GM18873 (cell line): ENCODE measurements around the gene CEP72.

Experiments
- ATAC-seq: cut with Tn5 transposase; IDR thresholded peaks from one replicate; pipeline ENCODE4 v1.9.1; 2021; ENCODE audit warnings: mild to moderate bottlenecking, moderate library complexity, moderate number of reproducible peaks; ENCODE audit not compliant: unreplicated experiment, low FRiP score

Gene CEP72

GRCh38 chr5:652023-652515 lies 39.9 kb downstream of the CEP72 start:
- no peak for ATAC-seq

DNA sequence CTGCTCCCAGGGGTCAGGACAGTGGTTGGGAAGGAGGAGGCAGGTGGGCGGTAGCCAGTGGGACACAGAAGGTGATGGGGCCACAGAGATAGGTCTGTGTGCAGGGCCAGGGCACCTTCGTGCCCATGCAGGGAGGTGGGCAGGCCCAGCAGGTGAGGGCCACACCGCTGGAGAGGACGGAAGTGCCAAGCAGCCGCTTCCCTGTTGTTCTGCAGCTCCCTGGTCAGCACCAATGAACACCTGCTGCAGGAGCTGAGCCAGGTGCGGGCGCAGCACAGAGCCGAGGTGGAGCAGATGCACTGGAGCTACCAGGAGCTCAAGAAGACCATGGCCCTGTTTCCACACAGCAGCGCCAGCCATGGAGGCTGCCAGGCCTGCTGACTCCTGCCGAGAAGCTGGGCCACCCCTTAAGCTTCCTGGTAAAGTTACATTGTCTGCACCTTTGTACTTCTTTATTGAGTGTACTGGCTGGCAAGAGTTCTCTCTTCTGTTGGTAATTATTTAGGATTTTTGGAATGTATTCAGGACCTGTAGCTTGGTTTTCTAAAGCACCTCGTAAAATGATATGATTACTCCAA lies 40.7 kb downstream of the CEP72 start:
- no peak for ATAC-seq

DNA sequence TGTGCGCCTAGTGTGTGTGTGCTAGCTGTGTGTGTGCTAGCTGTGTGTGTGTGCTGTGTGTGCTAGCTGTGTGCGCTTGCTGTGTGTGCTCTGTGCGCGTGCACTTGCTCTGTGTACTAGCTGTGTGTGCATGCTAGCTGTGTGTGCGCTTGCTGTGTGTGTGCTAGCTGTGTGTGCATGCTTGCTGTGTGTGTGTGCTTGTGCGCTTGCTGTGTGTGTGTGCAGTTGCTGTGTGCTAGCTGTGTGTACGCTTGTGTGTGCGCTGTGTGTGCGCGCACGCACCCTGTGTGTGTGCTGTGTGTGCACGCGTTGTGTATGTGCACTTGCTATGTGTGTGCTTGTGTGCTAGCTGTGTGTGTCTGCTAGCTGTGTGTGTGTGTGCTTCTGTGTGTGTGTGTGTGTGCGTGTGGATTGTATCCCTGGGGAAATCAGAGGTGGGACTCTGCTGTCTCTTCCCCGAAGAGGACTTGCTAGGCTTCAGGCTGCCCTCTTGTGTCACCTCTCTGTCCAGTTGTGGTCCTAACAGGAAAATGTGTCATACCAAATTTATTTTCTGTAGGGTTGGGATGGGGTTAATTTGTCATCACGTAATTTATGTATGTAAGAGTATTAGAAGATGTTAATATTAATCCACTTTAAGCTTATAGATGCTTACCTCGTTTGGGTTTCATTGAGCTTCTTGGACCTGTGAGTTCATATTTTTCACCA lies 42.1 kb downstream of the CEP72 start:
- no peak for ATAC-seq

GRCh38 chr5:655406-655805 lies 43.3 kb downstream of the CEP72 start:
- ATAC-seq: no peak

- no peak for ATAC-seq
Observed at GRCh38 chr5:657570-657969, 45.4 kb downstream of the CEP72 start.

DNA sequence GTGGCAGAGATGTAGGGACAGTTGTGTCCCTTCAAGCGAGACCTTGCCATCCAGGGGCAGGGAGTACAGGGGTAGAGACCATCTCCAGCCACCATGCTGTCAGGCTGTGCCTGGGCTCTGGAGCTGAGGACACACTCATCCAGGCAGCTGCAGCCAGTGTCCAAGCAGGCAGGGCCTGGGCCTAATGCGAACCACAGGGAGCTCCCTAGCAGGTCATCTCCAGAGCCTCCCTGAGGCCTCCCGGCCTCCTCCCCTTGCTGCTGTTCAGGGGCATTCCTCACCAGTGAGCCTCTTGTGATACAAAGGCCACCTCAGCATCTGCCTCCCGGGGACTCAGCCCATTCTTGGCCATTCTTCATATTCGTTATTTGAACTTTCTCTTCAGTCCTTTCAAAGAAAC lies 46.0 kb downstream of the CEP72 start:
- no peak for ATAC-seq

- no peak for ATAC-seq
Observed at GRCh38 chr5:659496-660263, 47.5 kb downstream of the CEP72 start.

- no peak for ATAC-seq
Observed at GRCh38 chr5:660491-661030, 48.4 kb downstream of the CEP72 start.

- no peak for ATAC-seq
Observed at GRCh38 chr5:661891-662750, 50.0 kb downstream of the CEP72 start.

DNA sequence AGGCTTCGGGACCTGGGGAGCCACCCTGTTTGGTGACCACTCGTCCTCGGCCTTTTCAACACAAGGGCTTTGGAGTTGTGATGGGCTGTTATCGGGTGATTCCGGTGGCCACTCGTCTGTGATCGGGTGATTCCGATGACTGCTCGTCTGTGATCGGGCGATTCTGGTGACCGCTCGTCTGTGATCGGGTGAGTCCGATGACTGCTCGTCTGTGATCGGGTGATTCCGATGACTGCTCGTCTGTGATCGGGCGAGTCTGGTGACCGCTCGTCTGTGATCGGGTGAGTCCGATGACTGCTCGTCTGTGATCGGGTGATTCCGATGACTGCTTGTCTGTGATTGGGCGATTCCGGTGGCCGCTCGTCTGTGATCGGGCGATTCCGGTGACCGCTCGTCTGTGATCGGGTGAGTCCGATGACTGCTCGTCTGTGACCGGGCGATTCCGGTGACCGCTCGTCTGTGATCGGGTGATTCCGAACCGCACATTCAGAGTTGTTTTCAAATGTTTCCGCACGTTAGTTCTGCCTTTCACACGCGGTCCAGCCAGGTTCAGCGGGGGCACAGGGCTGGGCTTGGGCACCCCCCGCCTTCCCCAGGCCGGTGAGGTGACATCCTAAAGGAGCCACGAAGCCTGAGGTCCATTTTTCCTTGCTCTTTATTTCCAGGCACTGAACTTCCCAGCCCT lies 50.8 kb downstream of the CEP72 start:
- ATAC-seq: no peak

DNA sequence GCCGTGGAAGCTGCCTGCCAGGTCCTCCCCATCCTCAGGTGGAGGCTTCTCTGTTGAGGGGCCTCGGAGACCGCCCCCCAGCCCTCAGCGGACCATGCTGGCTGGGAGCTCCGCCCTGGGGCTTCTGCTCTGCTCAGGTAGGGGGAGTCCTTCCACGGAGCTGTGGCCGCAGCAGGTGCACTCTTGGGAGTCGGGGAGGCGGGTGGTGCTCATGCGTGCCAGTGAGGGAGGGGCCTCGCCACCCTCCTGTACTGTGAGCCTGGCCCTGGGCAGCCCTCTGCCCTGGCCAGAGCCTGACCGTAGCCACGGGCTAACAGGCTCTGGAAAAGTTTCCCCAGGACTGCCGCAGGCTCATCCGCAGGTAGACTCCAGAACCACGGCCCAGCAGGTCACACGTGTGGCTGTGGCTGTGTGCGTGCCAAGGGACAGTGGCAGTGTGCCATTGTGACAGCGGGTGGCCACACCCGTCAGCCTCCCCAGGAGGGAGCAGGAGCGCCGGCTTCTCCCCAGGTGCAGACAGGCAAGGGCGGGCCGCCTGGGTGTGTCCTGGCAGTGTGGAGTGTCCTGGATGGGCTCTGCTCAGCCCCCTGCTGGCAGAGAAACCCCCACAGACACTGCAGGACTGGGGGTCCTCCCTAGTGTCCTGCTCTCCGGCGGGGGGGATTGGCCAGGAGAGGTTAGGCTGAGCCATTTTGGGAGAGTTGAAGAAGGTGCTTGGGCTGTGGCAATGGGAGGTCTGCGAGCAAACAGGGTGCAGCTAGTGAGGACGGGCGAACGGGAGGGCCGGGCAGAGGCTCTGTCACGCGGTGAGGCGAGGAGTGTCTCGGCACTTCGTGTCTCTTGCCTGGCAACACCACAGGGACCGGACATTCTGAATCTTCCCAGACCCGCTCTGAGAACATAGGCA lies 51.5 kb downstream of the CEP72 start:
- ATAC-seq: no peak

- no peak for ATAC-seq
Observed at GRCh38 chr5:664343-664993, 52.3 kb downstream of the CEP72 start.

DNA sequence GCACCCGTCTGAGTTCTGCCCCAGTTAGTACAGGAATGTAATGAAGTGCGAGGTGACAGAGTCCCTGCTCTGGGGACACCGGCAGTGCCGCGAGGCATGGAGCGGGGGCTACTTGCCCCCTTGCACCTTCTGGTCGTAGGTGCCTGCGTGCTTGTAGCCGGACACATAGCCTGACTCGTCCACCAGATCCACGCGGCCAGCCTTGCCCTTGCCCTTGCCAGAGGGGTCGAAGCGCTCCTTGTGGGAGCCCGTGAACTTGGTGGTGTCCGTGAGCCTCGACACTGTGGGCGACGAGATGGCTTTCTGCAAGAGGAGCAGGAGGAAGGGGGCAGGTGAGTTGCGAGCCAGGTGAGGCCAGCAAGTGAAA lies 52.8 kb downstream of the CEP72 start:
- ATAC-seq: no peak

GRCh38 chr5:665541-665955 lies 53.4 kb downstream of the CEP72 start:
- ATAC-seq: no peak

GRCh38 chr5:665956-666711 lies 54.0 kb downstream of the CEP72 start:
- ATAC-seq: no peak

- no peak for ATAC-seq
Observed at GRCh38 chr5:666816-667498, 54.8 kb downstream of the CEP72 start.
